ENCODE measurements around the gene F12.

Gene F12

GRCh38 chr5:177444106-177445051 is 35.0 kb upstream of the F12 start (continued):
- TF ChIP-seq ZNF37A (tag by site-specific recombination; IDR thresholded peaks at IDR 0.05), result no peak
- TF ChIP-seq ZNF175 (tag by site-specific recombination; IDR thresholded peaks at IDR 0.05), result no peak
- no peak for TF ChIP-seq ZNF2 (tag by site-specific recombination; IDR thresholded peaks at IDR 0.05)
- no peak for TF ChIP-seq ZNF560 (tag by site-specific recombination; IDR thresholded peaks at IDR 0.05; ENCODE audit: borderline replicate concordance)
- TF ChIP-seq ZNF621 (tag by site-specific recombination; IDR thresholded peaks at IDR 0.05), result no peak
- no peak for TF ChIP-seq ZNF529 (tag by site-specific recombination; IDR thresholded peaks at IDR 0.05; ENCODE audit: insufficient replicate concordance)
- no peak for TF ChIP-seq ZNF223 (tag by site-specific recombination; IDR thresholded peaks at IDR 0.05)
- no peak for TF ChIP-seq ZNF423 (tag by site-specific recombination; IDR thresholded peaks at IDR 0.05)
- no peak for TF ChIP-seq ZNF596 (tag by site-specific recombination; IDR thresholded peaks at IDR 0.05)
- TF ChIP-seq, protein P1, sequence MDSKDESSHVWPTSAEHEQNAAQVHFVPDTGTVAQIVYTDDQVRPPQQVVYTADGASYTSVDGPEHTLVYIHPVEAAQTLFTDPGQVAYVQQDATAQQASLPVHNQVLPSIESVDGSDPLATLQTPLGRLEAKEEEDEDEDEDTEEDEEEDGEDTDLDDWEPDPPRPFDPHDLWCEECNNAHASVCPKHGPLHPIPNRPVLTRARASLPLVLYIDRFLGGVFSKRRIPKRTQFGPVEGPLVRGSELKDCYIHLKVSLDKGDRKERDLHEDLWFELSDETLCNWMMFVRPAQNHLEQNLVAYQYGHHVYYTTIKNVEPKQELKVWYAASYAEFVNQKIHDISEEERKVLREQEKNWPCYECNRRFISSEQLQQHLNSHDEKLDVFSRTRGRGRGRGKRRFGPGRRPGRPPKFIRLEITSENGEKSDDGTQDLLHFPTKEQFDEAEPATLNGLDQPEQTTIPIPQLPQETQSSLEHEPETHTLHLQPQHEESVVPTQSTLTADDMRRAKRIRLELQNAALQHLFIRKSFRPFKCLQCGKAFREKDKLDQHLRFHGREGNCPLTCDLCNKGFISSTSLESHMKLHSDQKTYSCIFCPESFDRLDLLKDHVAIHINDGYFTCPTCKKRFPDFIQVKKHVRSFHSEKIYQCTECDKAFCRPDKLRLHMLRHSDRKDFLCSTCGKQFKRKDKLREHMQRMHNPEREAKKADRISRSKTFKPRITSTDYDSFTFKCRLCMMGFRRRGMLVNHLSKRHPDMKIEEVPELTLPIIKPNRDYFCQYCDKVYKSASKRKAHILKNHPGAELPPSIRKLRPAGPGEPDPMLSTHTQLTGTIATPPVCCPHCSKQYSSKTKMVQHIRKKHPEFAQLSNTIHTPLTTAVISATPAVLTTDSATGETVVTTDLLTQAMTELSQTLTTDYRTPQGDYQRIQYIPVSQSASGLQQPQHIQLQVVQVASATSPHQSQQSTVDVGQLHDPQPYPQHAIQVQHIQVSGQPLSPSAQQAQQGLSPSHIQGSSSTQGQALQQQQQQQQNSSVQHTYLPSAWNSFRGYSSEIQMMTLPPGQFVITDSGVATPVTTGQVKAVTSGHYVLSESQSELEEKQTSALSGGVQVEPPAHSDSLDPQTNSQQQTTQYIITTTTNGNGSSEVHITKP (tag by site-specific recombination; IDR thresholded peaks at IDR 0.05), result peak; percentile 90
- TF ChIP-seq ZNF785 (tag by site-specific recombination; IDR thresholded peaks at IDR 0.05), result no peak
- TF ChIP-seq ZFP3 (tag by site-specific recombination; IDR thresholded peaks at IDR 0.05; ENCODE audit: low read depth), result no peak
- TF ChIP-seq YY2 (tag by site-specific recombination; IDR thresholded peaks at IDR 0.05), result no peak
- no peak for TF ChIP-seq ZNF544 (tag by site-specific recombination; IDR thresholded peaks at IDR 0.05)
- TF ChIP-seq PBX3 (CRISPR knock-in tag; IDR thresholded peaks at IDR 0.05), result no peak
- TF ChIP-seq ZSCAN18 (tag by site-specific recombination; IDR thresholded peaks at IDR 0.05), result no peak
- no peak for TF ChIP-seq ZBTB44 (tag by site-specific recombination; IDR thresholded peaks at IDR 0.05)
- no peak for TF ChIP-seq ZNF623 (tag by site-specific recombination; IDR thresholded peaks at IDR 0.05)
- TF ChIP-seq ZNF248 (tag by site-specific recombination; IDR thresholded peaks at IDR 0.05), result no peak
- no peak for TF ChIP-seq ZNF114 (tag by site-specific recombination; IDR thresholded peaks at IDR 0.05)
- TF ChIP-seq ZNF341 (tag by site-specific recombination; IDR thresholded peaks at IDR 0.05; ENCODE audit: low read depth), result peak; percentile 82
- TF ChIP-seq REST (tag by site-specific recombination; IDR thresholded peaks at IDR 0.05), result no peak
- TF ChIP-seq ZNF600 (tag by site-specific recombination; IDR thresholded peaks at IDR 0.05), result peak; percentile 60; the same call in 1 of the 2 replicates
- no peak for TF ChIP-seq TCF7L2 (IDR thresholded peaks at IDR 0.05; ENCODE audit: borderline replicate concordance, low read depth, low read length)
- TF ChIP-seq KLF9 (tag by site-specific recombination; IDR thresholded peaks at IDR 0.05; ENCODE audit: low read depth), result no peak
- no peak for TF ChIP-seq ZNF658 (tag by site-specific recombination; IDR thresholded peaks at IDR 0.05)
- TF ChIP-seq ZSCAN30 (tag by site-specific recombination; IDR thresholded peaks at IDR 0.05), result no peak
- TF ChIP-seq ZNF146 (tag by site-specific recombination; IDR thresholded peaks at IDR 0.05), result no peak
- no peak for TF ChIP-seq ZXDB (tag by site-specific recombination; IDR thresholded peaks at IDR 0.05)
- TF ChIP-seq ZNF155 (tag by site-specific recombination; IDR thresholded peaks at IDR 0.05), result no peak

Measured in HEK293 (cell line).